Activated naive CD4-positive, alpha-beta T cell treated with anti-CD3 and anti-CD28 coated beads, Interleukin-2, amount 50 U/mL, for 24 hours (primary cell): ENCODE results near the gene STEAP1B.
"Not testable (repeated sequence)": the region's sequence is repeated elsewhere in the genome, so short reads cannot be mapped to it uniquely, and the experiment has no call there.

Experiments
- H3K27ac Mint-ChIP-seq: one replicate; pipeline ENCODE4 v1.8.0; 2021; ENCODE audit warnings: mild to moderate bottlenecking, mixed read lengths
- H3K27me3 Mint-ChIP-seq: one replicate; pipeline ENCODE4 v1.8.0; 2021; ENCODE audit warnings: mixed read lengths
- H3K36me3 Mint-ChIP-seq: one replicate; pipeline ENCODE4 v1.8.0; 2021; ENCODE audit warnings: mixed read lengths
- H3K4me1 Mint-ChIP-seq: one replicate; pipeline ENCODE4 v1.8.0; 2021; ENCODE audit warnings: mixed read lengths
- H3K4me3 Mint-ChIP-seq: one replicate; pipeline ENCODE4 v1.8.0; 2021; ENCODE audit warnings: mild to moderate bottlenecking, mixed read lengths
- H3K9me3 Mint-ChIP-seq: one replicate; pipeline ENCODE4 v1.8.0; 2021; ENCODE audit warnings: mixed read lengths

Gene STEAP1B

DNA sequence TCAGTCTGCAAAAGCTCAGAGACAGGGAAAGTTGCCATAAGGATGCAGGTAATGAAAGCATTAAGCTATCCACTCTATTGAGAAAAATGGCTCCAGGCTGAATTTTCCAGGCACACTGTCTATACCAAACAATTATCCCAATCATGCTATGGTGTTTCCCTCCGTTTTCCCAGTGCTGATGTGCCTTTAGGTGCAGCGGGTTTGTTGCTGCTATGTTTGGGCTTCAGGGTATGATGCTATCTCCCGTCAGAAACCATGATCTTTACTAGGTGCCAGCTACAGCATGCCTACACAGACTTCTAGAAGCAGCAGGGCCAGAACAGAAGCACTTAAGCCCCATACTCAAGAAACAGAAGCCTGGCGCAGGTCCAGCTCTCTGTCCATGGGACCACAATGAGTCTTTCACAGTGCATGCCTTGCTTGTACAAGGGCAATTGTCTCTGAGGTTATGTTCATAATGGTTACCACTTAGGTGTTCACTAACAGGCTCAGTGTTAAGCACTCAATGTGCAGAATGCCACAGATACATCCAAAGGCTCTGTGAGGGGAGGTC is 19.4 kb downstream of the STEAP1B start:
- Mint-ChIP-seq H3K4me3 (no peak overlapping the region), H3K36me3 (no peaks in the 10 kb centered on the region), H3K9me3 (no peaks in the 10 kb centered on the region), H3K27me3 (no peaks in the 10 kb centered on the region), H3K4me1 (no peaks in the 10 kb centered on the region), H3K27ac (no peak overlapping the region)

DNA sequence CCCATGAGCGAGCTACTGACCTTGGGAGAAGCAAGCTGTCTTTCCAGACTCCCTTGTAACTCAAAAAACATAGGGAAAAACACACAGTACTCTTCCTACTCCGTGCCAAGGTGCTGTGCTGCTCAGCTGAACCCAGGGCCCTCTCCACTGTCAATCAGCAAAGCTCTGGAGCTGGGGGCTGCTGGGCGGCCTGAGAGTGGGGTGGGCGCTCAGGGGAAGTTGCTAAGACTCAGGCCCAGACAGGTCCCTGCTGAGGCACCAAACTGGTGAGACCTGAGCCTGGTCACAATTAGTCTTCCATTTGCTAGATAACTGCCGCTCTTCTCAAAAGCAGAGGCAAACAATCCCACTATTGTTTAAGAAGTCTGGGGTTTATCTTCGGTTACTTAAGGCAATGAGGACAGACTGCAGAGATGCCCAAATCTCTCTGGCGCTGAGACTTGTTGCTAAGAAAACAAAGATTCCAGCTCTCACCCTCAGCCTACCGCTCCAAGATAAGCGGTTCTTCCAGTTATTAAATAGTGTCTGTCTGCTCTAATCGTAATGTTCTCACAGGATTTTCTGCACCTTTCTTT is 22.0 kb downstream of the STEAP1B start:
- H3K4me1 Mint-ChIP-seq = no peaks in the 10 kb centered on the region
- H3K9me3 Mint-ChIP-seq = no peaks in the 10 kb centered on the region
- H3K4me3 Mint-ChIP-seq = no peak overlapping the region
- no peak overlapping the region for H3K27ac Mint-ChIP-seq
- no peaks in the 10 kb centered on the region for H3K27me3 Mint-ChIP-seq
- no peaks in the 10 kb centered on the region for H3K36me3 Mint-ChIP-seq

DNA sequence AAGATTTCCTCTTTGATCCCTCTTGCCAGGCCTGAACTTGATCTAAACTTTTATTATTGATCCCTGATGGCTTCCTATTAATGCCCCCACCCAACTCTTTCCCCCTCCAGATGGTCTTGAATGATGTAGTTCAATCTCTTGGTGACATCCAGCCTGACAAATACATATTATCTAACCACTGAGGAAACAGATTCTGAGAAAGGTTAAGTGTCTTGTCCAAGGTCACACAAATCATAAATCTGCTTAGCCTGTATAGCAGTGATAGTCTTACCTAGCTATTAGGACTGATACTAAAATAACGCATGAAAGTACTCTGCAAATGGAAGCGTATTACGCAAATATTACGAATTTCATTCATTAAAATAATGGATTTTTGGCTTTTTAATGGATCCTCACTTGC is 22.7 kb downstream of the STEAP1B start:
- no peaks in the 10 kb centered on the region for H3K36me3 Mint-ChIP-seq
- no peak overlapping the region for H3K27ac Mint-ChIP-seq
- H3K4me3 Mint-ChIP-seq = no peak overlapping the region
- no peaks in the 10 kb centered on the region for H3K9me3 Mint-ChIP-seq
- H3K4me1 Mint-ChIP-seq = no peaks in the 10 kb centered on the region
- H3K27me3 Mint-ChIP-seq = no peaks in the 10 kb centered on the region

DNA sequence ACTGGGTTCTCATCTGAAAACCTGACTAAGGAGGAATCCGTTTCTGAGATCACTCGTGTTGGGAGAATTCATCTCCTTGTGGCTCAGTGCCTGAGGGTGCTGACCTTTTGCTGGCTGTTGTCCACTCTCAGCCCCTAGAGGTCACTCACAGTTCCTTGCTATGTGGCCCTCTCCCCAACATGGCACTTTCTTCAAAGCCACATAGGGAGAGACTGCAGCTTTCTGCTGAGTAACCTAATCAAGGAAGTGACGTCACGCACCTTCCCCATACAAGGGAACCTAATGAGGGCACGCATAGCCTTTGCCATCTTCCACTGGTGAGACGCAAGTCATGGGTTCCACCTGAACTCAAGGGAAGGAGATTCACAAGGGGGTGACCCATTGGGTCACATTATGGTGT is 23.2 kb downstream of the STEAP1B start:
- Mint-ChIP-seq H3K4me1 (no peaks in the 10 kb centered on the region), H3K27me3 (no peaks in the 10 kb centered on the region)

DNA sequence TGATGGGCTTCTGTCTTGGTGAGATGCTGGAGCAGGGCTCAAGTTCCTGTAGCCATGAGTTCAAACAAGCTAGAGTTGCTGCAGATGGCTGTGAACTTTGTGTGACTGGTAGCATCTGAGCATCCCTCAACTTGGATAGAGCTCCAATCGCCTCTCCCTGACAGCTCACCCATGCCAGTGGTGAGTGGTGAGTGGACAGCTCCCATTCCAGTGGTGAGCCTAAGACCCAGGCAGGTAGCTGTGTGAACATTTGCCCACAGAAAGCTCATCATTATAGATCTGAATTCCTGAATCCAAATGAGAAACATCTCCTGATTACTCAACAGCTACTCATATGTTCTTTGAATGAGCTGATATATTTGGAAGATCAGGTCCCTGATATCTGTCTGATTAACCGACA is 25.3 kb downstream of the STEAP1B start:
- no peaks in the 10 kb centered on the region for H3K36me3 Mint-ChIP-seq
- no peaks in the 10 kb centered on the region for H3K27me3 Mint-ChIP-seq
- no peak overlapping the region for H3K4me3 Mint-ChIP-seq
- H3K9me3 Mint-ChIP-seq = no peaks in the 10 kb centered on the region
- H3K27ac Mint-ChIP-seq = no peak overlapping the region
- H3K4me1 Mint-ChIP-seq = no peaks in the 10 kb centered on the region

More for the DNA sequence above, 23.2 kb downstream of the STEAP1B start:
- H3K4me3 Mint-ChIP-seq = no peak overlapping the region
- H3K27ac Mint-ChIP-seq = no peak overlapping the region
- no peaks in the 10 kb centered on the region for H3K9me3 Mint-ChIP-seq
- no peaks in the 10 kb centered on the region for H3K36me3 Mint-ChIP-seq

DNA sequence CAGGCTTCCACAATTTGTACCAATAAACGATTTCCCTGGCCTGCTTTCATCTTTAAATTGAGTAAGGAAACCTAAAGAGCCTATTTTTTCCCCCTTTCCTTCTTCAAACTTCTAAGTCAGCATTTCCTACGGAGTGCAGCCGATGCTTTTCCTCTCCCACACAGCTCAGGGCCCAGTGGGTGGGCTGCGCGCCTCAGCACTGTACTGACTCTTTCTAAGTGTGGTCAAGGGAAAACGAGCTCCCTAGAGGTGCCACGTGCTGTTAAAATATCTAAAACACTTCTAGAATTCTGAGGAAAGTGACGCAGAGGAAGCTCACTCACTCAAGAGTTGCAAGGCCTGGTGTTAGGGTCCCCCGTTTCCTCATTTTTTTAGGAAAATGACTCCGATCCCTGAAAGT is 29.0 kb downstream of the STEAP1B start:
- Mint-ChIP-seq H3K9me3 (no peaks in the 10 kb centered on the region), H3K4me1 (no peaks in the 10 kb centered on the region), H3K27me3 (no peaks in the 10 kb centered on the region), H3K36me3 (no peaks in the 10 kb centered on the region), H3K27ac (no peak overlapping the region), H3K4me3 (no peak overlapping the region)

DNA sequence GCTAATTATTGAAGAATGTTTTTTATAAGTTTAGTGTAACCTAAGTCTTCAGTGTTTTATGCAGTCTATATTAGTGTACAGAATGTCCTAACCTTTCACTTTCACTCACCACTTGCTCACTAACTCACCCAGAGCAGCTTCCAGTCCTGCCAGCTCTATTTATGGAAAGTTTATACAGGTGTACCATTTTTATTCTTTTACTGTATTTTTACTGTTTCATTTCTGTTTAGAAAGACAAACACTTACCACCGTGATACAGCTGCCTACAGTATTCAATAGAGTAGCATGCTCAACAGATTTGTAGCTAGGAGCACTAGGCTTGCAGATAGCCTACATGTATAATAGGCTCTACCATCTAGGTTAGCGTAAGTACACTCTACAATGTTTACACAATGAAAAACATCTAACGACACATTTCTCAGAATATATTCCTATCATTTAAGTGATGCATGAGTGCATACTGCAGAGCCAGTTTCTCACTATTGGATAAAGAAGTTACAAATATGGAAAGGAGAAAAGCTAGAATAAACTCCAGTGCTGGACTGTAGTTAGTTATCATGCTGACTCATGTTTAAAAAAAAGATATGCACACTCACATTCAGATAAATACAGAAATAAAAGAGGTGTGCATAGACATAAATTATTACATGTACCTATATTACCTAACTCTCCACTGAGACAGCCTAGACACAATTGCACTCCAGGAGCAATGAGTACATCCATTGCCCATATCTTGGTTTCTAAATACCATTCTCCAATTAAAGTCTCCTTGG is 30.4 kb downstream of the STEAP1B start:
- no peak overlapping the region for H3K27ac Mint-ChIP-seq
- H3K36me3 Mint-ChIP-seq = no peaks in the 10 kb centered on the region
- no peak overlapping the region for H3K4me3 Mint-ChIP-seq
- H3K4me1 Mint-ChIP-seq = no peaks in the 10 kb centered on the region
- no peaks in the 10 kb centered on the region for H3K9me3 Mint-ChIP-seq
- H3K27me3 Mint-ChIP-seq = no peaks in the 10 kb centered on the region

DNA sequence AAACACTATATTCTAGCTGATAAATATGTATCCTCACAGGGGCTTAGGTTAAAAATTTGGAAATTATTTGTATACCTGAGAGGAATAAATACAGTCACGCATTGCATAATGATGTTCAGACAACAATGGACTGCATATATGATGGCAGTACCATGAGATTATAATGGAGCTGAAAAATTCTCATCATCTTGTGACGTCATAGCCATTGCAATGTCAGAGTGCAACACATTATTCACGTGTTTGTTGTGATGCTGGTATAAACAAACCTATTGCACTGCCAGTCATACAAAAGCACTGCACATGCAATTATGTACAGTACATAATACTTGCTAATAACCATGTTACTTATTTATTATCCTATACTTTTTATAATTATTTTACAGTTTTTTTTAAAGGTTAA is 31.4 kb downstream of the STEAP1B start:
- no peaks in the 10 kb centered on the region for H3K4me1 Mint-ChIP-seq
- H3K36me3 Mint-ChIP-seq = no peaks in the 10 kb centered on the region
- H3K4me3 Mint-ChIP-seq = no peak overlapping the region
- H3K9me3 Mint-ChIP-seq = no peaks in the 10 kb centered on the region
- no peak overlapping the region for H3K27ac Mint-ChIP-seq
- H3K27me3 Mint-ChIP-seq = no peaks in the 10 kb centered on the region

DNA sequence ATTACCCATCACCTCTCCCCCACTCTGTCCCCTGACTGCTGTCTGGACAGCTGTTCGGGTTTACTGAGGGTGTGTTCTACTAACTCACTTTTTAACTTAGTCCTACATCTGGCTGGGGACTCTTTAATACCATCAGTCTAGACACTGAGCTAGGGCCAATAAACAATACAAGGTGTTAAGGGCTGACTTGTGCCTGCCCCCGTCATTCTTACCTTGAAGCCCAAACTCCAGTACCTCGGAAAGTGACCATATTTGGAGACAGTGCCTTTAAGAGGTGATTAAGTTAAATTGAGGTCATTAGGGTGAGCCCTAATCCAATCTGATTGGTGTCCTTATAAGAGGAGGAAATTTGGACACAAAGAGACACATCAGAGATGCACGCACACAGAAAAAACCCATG is 35.7 kb downstream of the STEAP1B start:
- no peak overlapping the region for H3K4me3 Mint-ChIP-seq
- H3K27me3 Mint-ChIP-seq = peaks cover 2% of the 10 kb centered on the region
- no peaks in the 10 kb centered on the region for H3K36me3 Mint-ChIP-seq
- H3K4me1 Mint-ChIP-seq = no peaks in the 10 kb centered on the region
- no peak overlapping the region for H3K27ac Mint-ChIP-seq
- no peaks in the 10 kb centered on the region for H3K9me3 Mint-ChIP-seq

DNA sequence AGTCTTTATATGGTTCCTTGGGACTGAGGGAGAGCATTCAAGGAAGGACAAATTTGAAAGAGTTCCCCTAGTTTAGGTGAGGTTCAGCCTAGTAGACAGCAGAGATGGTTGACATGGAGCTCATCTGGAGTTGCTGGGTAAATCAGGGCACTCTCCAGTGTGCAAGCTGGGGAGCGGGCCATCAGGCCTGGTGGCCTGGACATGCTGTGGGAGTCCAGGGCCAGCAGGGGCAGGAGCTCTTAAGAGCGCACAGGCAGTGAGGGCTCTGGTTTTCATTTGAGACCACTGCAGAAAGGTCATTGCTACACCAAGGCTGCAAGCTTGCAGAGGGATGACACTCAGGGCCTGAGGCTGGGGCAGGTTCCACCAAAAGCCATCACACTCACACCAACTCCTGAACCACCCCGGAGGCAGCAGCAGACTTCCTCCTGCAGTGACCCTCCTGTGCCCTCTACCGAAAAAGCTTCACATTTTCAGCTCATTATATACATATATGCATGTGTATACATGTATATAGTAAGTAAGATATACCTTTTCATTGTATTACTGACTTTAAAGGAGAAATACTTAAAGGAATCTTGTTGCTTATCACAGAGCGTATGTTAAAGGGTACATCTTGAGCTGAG is 39.5 kb downstream of the STEAP1B start:
- H3K36me3 Mint-ChIP-seq = no peaks in the 10 kb centered on the region
- no peaks in the 10 kb centered on the region for H3K9me3 Mint-ChIP-seq
- no peak overlapping the region for H3K27ac Mint-ChIP-seq
- H3K27me3 Mint-ChIP-seq = peaks cover 9% of the 10 kb centered on the region
- no peak overlapping the region for H3K4me3 Mint-ChIP-seq
- H3K4me1 Mint-ChIP-seq = no peaks in the 10 kb centered on the region

DNA sequence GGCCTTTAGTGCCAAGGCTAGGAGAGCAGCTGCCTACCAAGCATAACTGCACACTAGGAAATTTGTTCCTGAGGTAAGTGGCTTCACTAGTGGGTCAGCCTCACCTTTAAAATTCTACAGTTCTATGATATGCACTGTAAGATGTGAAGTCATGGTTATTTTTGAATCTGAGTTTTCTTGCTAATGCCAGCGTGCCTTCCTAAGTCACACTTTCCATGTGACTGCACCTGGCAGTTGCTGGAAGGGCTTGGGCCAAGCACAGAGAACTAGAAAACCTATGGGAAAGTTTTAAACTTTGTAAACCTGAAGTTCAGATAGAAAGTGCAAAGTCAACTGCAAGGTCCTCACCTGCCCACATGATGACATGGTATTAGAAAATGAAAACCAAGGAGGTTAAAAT is 42.5 kb downstream of the STEAP1B start:
- Mint-ChIP-seq H3K4me1 (peaks cover under 1% of the 10 kb centered on the region), H3K4me3 (no peak overlapping the region), H3K9me3 (no peaks in the 10 kb centered on the region), H3K27ac (no peak overlapping the region), H3K36me3 (no peaks in the 10 kb centered on the region), H3K27me3 (peaks cover 19% of the 10 kb centered on the region)

DNA sequence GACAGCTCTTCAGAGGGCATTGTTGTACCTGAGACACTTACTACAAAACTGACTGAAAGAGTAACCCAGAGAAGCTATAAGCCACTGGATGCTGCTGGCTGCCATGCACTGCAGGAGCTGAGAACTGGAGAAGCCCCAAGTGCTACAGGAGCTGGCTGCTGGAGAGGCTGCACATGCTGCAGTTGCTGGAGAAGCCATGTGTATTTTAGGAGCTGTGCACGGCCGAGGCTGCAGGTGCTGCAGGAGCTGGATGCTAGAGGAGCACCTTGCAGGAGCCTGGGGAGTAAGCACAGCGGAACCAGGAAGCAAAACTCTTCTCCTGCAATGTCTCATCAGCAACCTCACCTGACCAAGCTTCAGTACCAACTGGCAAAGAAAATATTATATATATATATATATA is 45.5 kb downstream of the STEAP1B start:
- H3K27ac Mint-ChIP-seq = no peak overlapping the region
- H3K4me3 Mint-ChIP-seq = no peak overlapping the region
- peaks cover 31% of the 10 kb centered on the region for H3K27me3 Mint-ChIP-seq
- peaks cover 7% of the 10 kb centered on the region for H3K4me1 Mint-ChIP-seq
- no peaks in the 10 kb centered on the region for H3K9me3 Mint-ChIP-seq
- no peaks in the 10 kb centered on the region for H3K36me3 Mint-ChIP-seq

DNA sequence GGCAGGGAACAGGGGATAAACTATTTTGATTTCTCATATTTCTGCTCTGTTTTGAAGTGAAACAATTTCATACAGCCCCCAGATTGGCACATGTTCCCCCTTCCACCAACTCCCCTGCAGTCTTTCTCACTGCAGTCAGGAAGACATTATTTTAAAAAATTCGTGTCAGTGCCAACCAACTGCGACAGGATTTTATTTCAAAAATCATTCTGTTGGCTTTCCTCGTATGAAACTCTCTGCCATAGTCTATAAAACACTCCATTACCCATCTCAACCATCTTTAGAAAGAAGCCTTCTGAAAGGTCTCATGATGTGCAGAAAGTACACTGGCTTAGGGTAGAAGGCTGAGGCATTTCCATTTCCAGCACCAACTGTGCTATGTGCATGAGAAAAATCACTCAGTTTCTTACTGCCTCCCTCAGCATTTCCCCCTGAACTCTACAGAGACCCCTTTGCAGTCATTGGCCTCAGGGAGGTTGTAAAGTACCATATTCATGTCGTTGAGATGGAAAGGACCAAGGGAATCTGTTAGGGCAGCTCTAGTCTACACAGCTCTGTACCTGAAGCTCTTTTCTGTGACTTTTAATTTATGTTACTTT is 46.9 kb downstream of the STEAP1B start:
- Mint-ChIP-seq H3K4me3 (no peak overlapping the region), H3K4me1 (peaks cover 7% of the 10 kb centered on the region), H3K36me3 (no peaks in the 10 kb centered on the region), H3K9me3 (no peaks in the 10 kb centered on the region), H3K27me3 (peaks cover 33% of the 10 kb centered on the region), H3K27ac (no peak overlapping the region)

DNA sequence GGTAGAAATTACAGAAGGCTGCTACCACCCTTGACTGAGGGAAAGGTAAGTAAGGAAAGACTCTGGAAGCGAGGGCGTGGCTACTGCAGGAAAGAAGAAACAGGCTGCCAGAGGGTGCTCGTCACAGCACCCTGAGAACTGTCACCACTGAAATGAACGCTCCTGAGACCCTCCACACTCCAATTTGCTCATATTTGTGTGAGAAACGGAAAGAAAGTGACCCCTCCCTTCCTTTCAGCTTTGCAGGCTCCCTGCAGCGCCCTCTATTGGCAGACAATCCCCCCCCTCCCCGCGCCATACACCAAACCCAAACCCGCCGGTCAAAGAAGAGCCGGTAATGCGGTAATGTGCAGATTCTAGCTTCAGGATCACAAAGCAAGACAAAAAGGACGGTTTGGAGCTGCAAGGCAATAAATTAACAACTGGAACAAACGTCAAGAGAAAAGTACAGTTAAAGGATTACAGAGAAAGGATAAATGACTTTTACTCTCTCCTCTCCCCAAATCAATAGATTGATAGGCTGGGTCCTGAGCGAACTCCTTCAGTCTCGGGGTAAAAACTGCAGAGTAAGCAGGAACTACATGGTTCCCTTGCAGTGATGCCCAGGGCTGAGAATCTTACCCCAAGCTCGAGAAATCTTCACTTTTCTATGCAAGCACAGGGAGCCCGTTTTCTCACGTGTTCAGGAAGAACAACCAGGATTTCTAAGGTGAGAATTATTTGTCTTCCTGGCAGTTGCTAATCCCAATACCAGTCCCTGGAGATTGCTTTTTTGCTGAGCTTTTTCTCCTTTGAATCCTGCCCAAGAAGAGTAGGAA is 47.6 kb downstream of the STEAP1B start:
- Mint-ChIP-seq H3K4me1 (peaks cover 7% of the 10 kb centered on the region), H3K36me3 (no peaks in the 10 kb centered on the region), H3K27me3 (peaks cover 33% of the 10 kb centered on the region), H3K4me3 (no peak overlapping the region), H3K27ac (no peak overlapping the region), H3K9me3 (no peaks in the 10 kb centered on the region)

DNA sequence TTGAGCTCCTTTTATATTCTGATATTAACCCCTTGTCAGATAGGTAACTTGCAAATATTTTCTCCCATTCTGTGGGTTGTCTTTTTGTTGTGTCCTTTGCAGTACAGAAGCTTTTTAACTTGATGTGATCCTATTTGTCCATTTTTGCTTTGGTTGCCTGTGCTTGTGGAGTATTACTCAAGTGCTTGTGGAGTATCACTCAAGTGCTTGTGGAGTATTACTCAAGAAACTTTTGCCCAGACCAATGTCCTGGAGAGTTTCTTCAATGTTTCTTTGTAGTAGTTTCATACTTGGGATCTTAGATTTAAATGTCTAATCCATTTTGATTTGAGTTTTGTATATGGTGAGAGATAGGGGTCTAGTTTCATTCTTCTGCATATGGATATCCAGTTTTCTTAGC is 50.0 kb downstream of the STEAP1B start:
- H3K27me3 Mint-ChIP-seq = peaks cover 23% of the 10 kb centered on the region

More for the DNA sequence above, 50.0 kb downstream of the STEAP1B start:
- not testable (repeated sequence) for H3K27ac Mint-ChIP-seq, H3K36me3 Mint-ChIP-seq, H3K9me3 Mint-ChIP-seq, H3K4me3 Mint-ChIP-seq
- H3K4me1 Mint-ChIP-seq = peaks cover 13% of the 10 kb centered on the region
